Measurements from ENCODE around the gene NKD1.

The NKD1 gene

GRCh38 chr16:50679676-50680555 is 131.7 kb downstream of the NKD1 start:
- no peak for DNase-seq

GRCh38 chr16:50680556-50680893 is 132.3 kb downstream of the NKD1 start:
- no peak for DNase-seq

- DNase-seq: no peak
Observed at GRCh38 chr16:50681021-50681885, 133.1 kb downstream of the NKD1 start, which contains the start of gene SNX20. TSS of gene SNX20 (minus strand) at chr16:50681312. CDS start at chr16:50677526, 3,786 bp downstream.

GRCh38 chr16:50683689-50684374 is 135.6 kb downstream of the NKD1 start:
- no peak for DNase-seq

- no peak for DNase-seq
Observed at GRCh38 chr16:50684823-50685461, 136.7 kb downstream of the NKD1 start.

- no peak for DNase-seq
Observed at GRCh38 chr16:50685462-50686063, 137.4 kb downstream of the NKD1 start.

- no peak for DNase-seq
Observed at GRCh38 chr16:50688083-50688482, 139.9 kb downstream of the NKD1 start.

- DNase-seq: no peak
Observed at GRCh38 chr16:50688867-50689266, 140.7 kb downstream of the NKD1 start.

GRCh38 chr16:50690177-50690576 is 142.0 kb downstream of the NKD1 start:
- DNase-seq: no peak

GRCh38 chr16:50692644-50692998 is 144.4 kb downstream of the NKD1 start:
- no peak for DNase-seq

GRCh38 chr16:50692999-50693781 is 145.0 kb downstream of the NKD1 start, which contains the start of gene NOD2:
TSS of gene NOD2 (plus strand) at chr16:50693606. CDS start at chr16:50699496, 5,890 bp downstream.
- no peak for DNase-seq

GRCh38 chr16:50694206-50694605 is 146.0 kb downstream of the NKD1 start:
- DNase-seq: no peak

- DNase-seq: no peak
Observed at GRCh38 chr16:50695017-50696000, 147.1 kb downstream of the NKD1 start.

- DNase-seq: no peak
Observed at GRCh38 chr16:50696126-50696525, 147.9 kb downstream of the NKD1 start.

GRCh38 chr16:50696575-50697420 is 148.6 kb downstream of the NKD1 start:
- DNase-seq: no peak

- no peak for DNase-seq
Observed at GRCh38 chr16:50697421-50697715, 149.2 kb downstream of the NKD1 start.

GRCh38 chr16:50697881-50698767 is 149.9 kb downstream of the NKD1 start:
- no peak for DNase-seq
